ENCODE data around the gene PPFIA1. TPM values are rescaled to one million over a fixed set of nuclear protein-coding genes. Genes with fewer than 3 reads are reported as not detected.
A peak's percentile ranks its signal among the peaks of the same experiment; 100 is the strongest.

The PPFIA1 gene
- total RNA-seq, 1 experiment from 2014 or later = 113 TPM

GRCh38 chr11:70415642-70416395 is 145.3 kb downstream of the PPFIA1 start:
- peaks cover 91% of the 10 kb centered on the region for H3K36me3 ChIP-seq (ENCODE audit: insufficient read depth, low read length, poor library complexity, severe bottlenecking)
- intact Hi-C loops (cut with micrococcal nuclease; ENCODE audit: unreplicated experiment) = no loop called here
- BruUV-seq (replicated peaks) = no TSS peak
- H3K27ac ChIP-seq (ENCODE audit: low read depth, low read length, poor library complexity, severe bottlenecking) = peak overlapping the region; percentile 69
- DNase-seq (ENCODE audit: low spot score) = no peak
- TF ChIP-seq CTCF (conservative IDR thresholded peaks at IDR 0.05; ENCODE audit: low read depth, low read length) = no peak
- TF ChIP-seq EZH2 (IDR thresholded peaks at IDR 0.05; ENCODE audit: borderline replicate concordance, low read depth, low read length, poor library complexity, severe bottlenecking) = no peak
- H3K4me3 ChIP-seq (ENCODE audit: low read depth, low read length, poor library complexity, severe bottlenecking) = no peak overlapping the region
- no peaks in the 10 kb centered on the region for H3K4me1 ChIP-seq (ENCODE audit: insufficient read depth, low read length, poor library complexity, severe bottlenecking)
- H3K27me3 ChIP-seq (replicated peaks; ENCODE audit: insufficient read depth, low read depth, low read length, poor library complexity) = no peaks in the 10 kb centered on the region
- H3K9me3 ChIP-seq (ENCODE audit: low read depth, low read length, poor library complexity, severe bottlenecking) = no peaks in the 10 kb centered on the region
- POLR2A ChIA-PET (ENCODE audit: low non-redundant PET) = interaction anchor here (0.5 kb wide), 1 partner anchor 148 kb away, joined by 3 read pairs; no protein-coding TSS in a partner anchor
- CTCF ChIA-PET = no interaction called here

- BruUV-seq (replicated peaks) = no TSS peak
- DNase-seq (ENCODE audit: low spot score) = no peak
- H3K36me3 ChIP-seq (ENCODE audit: insufficient read depth, low read length, poor library complexity, severe bottlenecking) = peaks cover 91% of the 10 kb centered on the region
These were observed 146.4 kb downstream of the PPFIA1 start for GRCh38 chr11:70416881-70417280.

DNA sequence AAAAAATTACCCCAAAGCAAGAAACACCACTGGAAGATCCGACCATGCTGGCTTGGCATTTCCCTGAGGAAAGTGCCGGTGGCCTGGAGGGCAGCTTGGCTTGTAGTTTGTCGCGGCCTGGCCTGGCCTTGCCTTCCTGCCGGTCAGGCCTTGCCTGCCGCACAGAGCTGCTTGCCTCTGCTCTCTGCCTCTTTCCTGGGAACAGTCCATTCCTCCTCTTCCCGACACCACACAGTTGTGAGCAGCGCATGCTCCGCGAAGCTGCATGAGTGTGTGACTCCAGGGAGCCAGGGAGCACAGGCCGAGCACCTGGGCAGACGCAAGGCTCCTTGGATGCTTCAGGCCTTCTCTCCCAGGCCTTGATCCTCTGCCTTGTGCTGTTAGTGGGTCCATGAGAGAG is 147.6 kb downstream of the PPFIA1 start:
- no TSS peak for BruUV-seq (replicated peaks)
- ChIA-PET CTCF (no interaction called here), POLR2A (ENCODE audit: low non-redundant PET) (no interaction called here)
- H3K4me1 ChIP-seq (ENCODE audit: insufficient read depth, low read length, poor library complexity, severe bottlenecking) = no peaks in the 10 kb centered on the region
- DNase-seq (ENCODE audit: low spot score) = no peak
- H3K9me3 ChIP-seq (ENCODE audit: low read depth, low read length, poor library complexity, severe bottlenecking) = no peaks in the 10 kb centered on the region
- TF ChIP-seq EZH2 (IDR thresholded peaks at IDR 0.05; ENCODE audit: borderline replicate concordance, low read depth, low read length, poor library complexity, severe bottlenecking) (no peak), CTCF (conservative IDR thresholded peaks at IDR 0.05; ENCODE audit: low read depth, low read length) (no peak)
- H3K36me3 ChIP-seq (ENCODE audit: insufficient read depth, low read length, poor library complexity, severe bottlenecking) = peaks cover 91% of the 10 kb centered on the region
- no peak overlapping the region for H3K27ac ChIP-seq (ENCODE audit: low read depth, low read length, poor library complexity, severe bottlenecking)
- intact Hi-C loops (cut with micrococcal nuclease; ENCODE audit: unreplicated experiment) = no loop called here
- H3K27me3 ChIP-seq (replicated peaks; ENCODE audit: insufficient read depth, low read depth, low read length, poor library complexity) = no peaks in the 10 kb centered on the region
- H3K4me3 ChIP-seq (ENCODE audit: low read depth, low read length, poor library complexity, severe bottlenecking) = no peak overlapping the region

More at GRCh38 chr11:70416881-70417280, 146.4 kb downstream of the PPFIA1 start:
- no peaks in the 10 kb centered on the region for H3K9me3 ChIP-seq (ENCODE audit: low read depth, low read length, poor library complexity, severe bottlenecking)
- TF ChIP-seq EZH2 (IDR thresholded peaks at IDR 0.05; ENCODE audit: borderline replicate concordance, low read depth, low read length, poor library complexity, severe bottlenecking) = no peak
- no peak for TF ChIP-seq CTCF (conservative IDR thresholded peaks at IDR 0.05; ENCODE audit: low read depth, low read length)
- ChIA-PET POLR2A (ENCODE audit: low non-redundant PET) (no interaction called here), CTCF (no interaction called here)
- intact Hi-C loops (cut with micrococcal nuclease; ENCODE audit: unreplicated experiment) = no loop called here
- no peak overlapping the region for H3K4me3 ChIP-seq (ENCODE audit: low read depth, low read length, poor library complexity, severe bottlenecking)
- H3K27me3 ChIP-seq (replicated peaks; ENCODE audit: insufficient read depth, low read depth, low read length, poor library complexity) = no peaks in the 10 kb centered on the region
- no peaks in the 10 kb centered on the region for H3K4me1 ChIP-seq (ENCODE audit: insufficient read depth, low read length, poor library complexity, severe bottlenecking)
- H3K27ac ChIP-seq (ENCODE audit: low read depth, low read length, poor library complexity, severe bottlenecking) = peak overlapping the region; percentile 69

All from A673 (cell line).